HTR-8/SVneo (cell line): ENCODE results near the gene CRY1.

Experiments
- DNase-seq: peaks from one replicate; pipeline ENCODE4 v3.0.0; 2011; ENCODE audit warnings: low spot score, mixed read lengths; ENCODE audit not compliant: insufficient read length
- FAIRE-seq: peaks from 2 replicates; lab custom pipeline; 2011; peaks lifted over from hg19 to GRCh38; lab: Jason Lieb, UNC

The CRY1 gene

GRCh38 chr12:106941481-106942156 is 151.7 kb downstream of the CRY1 start:
- DNase-seq = no peak
- FAIRE-seq = no peak
